ENCODE measurements around the gene GALNT7.

GALNT7 gene

GRCh38 chr4:173200103-173200884 lies 31.7 kb downstream of the GALNT7 start:
- H3K27ac ChIP-seq (ENCODE audit: extremely low read depth, low read depth, low read length) = no peak overlapping the region
- no peaks in the 10 kb centered on the region; the same call in 1 of the 2 replicates for H3K4me1 ChIP-seq (ENCODE audit: control insufficient read depth, insufficient read depth, low read length)
- no peak for TF ChIP-seq ZNF148 (tag by site-specific recombination; IDR thresholded peaks at IDR 0.05; ENCODE audit: borderline replicate concordance)
- no peak for TF ChIP-seq ZNF350 (tag by site-specific recombination; IDR thresholded peaks at IDR 0.05)
- no peak for TF ChIP-seq PRDM1 (tag by site-specific recombination; IDR thresholded peaks at IDR 0.05)
- CTCF ChIA-PET = interaction anchor here (0.6 to 1.0 kb wide), 2 partner anchors 50 to 57 kb away, joined by 3 read pairs; no protein-coding TSS in a partner anchor
- H3K4me3 ChIP-seq (ENCODE audit: low read depth, low read length) = no peak overlapping the region
- POLR2A ChIA-PET = no interaction called here
- H3K36me3 ChIP-seq (ENCODE audit: control insufficient read depth in 2 of 2, insufficient read depth in 1 of 2, low read length in 2 of 2) = peaks cover 0 to 4% of the 10 kb centered on the region in 2 experiments; a peak in 1 of 3 replicates
- H3K9me3 ChIP-seq (ENCODE audit: control insufficient read depth, insufficient read depth, low read depth, low read length) = no peaks in the 10 kb centered on the region

- H3K4me1 ChIP-seq (ENCODE audit: control insufficient read depth, insufficient read depth, low read length) = no peaks in the 10 kb centered on the region; the same call in 1 of the 2 replicates
- ChIA-PET CTCF (interaction anchor here (0.7 kb wide), 1 partner anchor 12 kb away, joined by 8 read pairs; no protein-coding TSS in a partner anchor), POLR2A (no interaction called here)
- no peak for TF ChIP-seq ZBTB44 (tag by site-specific recombination; IDR thresholded peaks at IDR 0.05)
- no peak for TF ChIP-seq KLF8 (tag by site-specific recombination; IDR thresholded peaks at IDR 0.05)
- no peak for TF ChIP-seq ZNF792 (tag by site-specific recombination; IDR thresholded peaks at IDR 0.05)
- TF ChIP-seq HOXC10 (CRISPR knock-in tag; IDR thresholded peaks at IDR 0.05) = no peak
- no peak for TF ChIP-seq ZNF366 (tag by site-specific recombination; conservative IDR thresholded peaks at IDR 0.05)
- no peak for TF ChIP-seq SCRT1 (tag by site-specific recombination; IDR thresholded peaks at IDR 0.05; ENCODE audit: borderline replicate concordance)
- TF ChIP-seq ZFP37 (tag by site-specific recombination; IDR thresholded peaks at IDR 0.05) = no peak
- no peak for TF ChIP-seq ZNF112 (tag by site-specific recombination; IDR thresholded peaks at IDR 0.05)
- TF ChIP-seq ZNF248 (tag by site-specific recombination; IDR thresholded peaks at IDR 0.05) = no peak
- no peak for TF ChIP-seq HOXA7 (CRISPR knock-in tag; IDR thresholded peaks at IDR 0.05; ENCODE audit: borderline replicate concordance)
- TF ChIP-seq ZNF580 (tag by site-specific recombination; IDR thresholded peaks at IDR 0.05) = no peak
- TF ChIP-seq ZNF747 (tag by site-specific recombination; IDR thresholded peaks at IDR 0.05) = no peak
- no peak for TF ChIP-seq ATF2 (tag by site-specific recombination; IDR thresholded peaks at IDR 0.05; ENCODE audit: low read depth)
- no peak for TF ChIP-seq ZNF549 (tag by site-specific recombination; IDR thresholded peaks at IDR 0.05)
- no peak for TF ChIP-seq GFI1B (tag by site-specific recombination; IDR thresholded peaks at IDR 0.05)
- TF ChIP-seq ZBTB7A (tag by site-specific recombination; IDR thresholded peaks at IDR 0.05; ENCODE audit: low read depth) = no peak
- TF ChIP-seq ZNF302 (tag by site-specific recombination; IDR thresholded peaks at IDR 0.05; ENCODE audit: low read depth) = no peak
- TF ChIP-seq ZNF221 (tag by site-specific recombination; IDR thresholded peaks at IDR 0.05; ENCODE audit: borderline replicate concordance) = no peak
- H3K9me3 ChIP-seq (ENCODE audit: control insufficient read depth, insufficient read depth, low read depth, low read length) = no peaks in the 10 kb centered on the region
- peaks cover 0 to 4% of the 10 kb centered on the region in 2 experiments; a peak in 1 of 3 replicates for H3K36me3 ChIP-seq (ENCODE audit: control insufficient read depth in 2 of 2, insufficient read depth in 1 of 2, low read length in 2 of 2)
- H3K4me3 ChIP-seq (ENCODE audit: low read depth, low read length) = no peak overlapping the region
- no peak overlapping the region for H3K27ac ChIP-seq (ENCODE audit: extremely low read depth, low read depth, low read length)
These were observed 33.8 kb downstream of the GALNT7 start for GRCh38 chr4:173202395-173202794.
